Coronary artery (tissue), 2 donors: Measurements from ENCODE around the gene CAPN2.
A peak's percentile ranks its signal among the peaks of the same experiment; 100 is the strongest.

Experiments
- DNase-seq: peaks from one replicate; pipeline ENCODE4 v3.0.0-alpha.2; 2017; ENCODE audit warnings: low spot score
- H3K27ac ChIP-seq, 2 donors: fragments of 200-600 bp; sonication (generic); one replicate each; pipeline ENCODE4 v1.5.1; 2016 to 2019
- H3K4me3 ChIP-seq: fragments of 200-600 bp; sonication (generic); 2 replicates; pipeline ENCODE4 v1.5.1; 2016; ENCODE audit warnings: mild to moderate bottlenecking, moderate library complexity
- CTCF ChIP-seq: fragments of 200-600 bp; sonication (generic); IDR thresholded peaks from one replicate; pipeline ENCODE4 v1.5.1; 2019; ENCODE audit warnings: antibody characterized with exemption

Gene CAPN2

DNA sequence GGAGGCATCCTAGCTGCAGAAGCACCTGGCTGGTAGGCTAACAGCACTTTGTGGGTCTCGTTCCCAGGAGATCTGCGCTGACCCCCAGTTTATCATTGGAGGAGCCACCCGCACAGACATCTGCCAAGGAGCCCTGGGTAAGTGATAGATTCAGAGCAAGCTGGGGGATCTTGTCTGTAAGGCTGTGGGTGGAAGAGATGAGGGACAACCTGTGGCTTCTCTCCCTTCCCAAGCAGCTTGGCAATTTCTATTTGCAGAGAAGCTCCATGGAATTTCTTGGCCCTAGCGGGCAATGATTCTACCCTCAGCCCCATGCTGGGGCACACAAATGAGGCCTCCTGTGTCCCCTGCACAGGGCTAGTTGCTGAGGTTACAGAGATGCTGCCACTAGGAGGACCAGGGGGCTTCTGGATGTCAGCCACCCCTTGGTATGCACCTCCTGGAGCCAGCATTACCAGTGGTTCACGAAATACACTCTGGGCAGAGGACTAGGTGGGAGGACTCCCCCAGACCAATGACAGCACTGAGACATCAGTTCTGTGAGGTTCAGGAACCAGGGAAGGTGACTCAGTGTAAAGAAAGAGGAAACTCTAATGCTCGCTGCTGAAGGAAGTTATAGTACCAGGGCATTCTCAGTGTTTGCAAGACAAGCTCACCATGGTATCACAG, 5.5 kb downstream of the CAPN2 start:
- H3K27ac ChIP-seq: peak overlapping the region in 1 of 2 donors; percentile 70
- no peak for DNase-seq
- no peak overlapping the region for H3K4me3 ChIP-seq
- no peak for TF ChIP-seq CTCF

DNA sequence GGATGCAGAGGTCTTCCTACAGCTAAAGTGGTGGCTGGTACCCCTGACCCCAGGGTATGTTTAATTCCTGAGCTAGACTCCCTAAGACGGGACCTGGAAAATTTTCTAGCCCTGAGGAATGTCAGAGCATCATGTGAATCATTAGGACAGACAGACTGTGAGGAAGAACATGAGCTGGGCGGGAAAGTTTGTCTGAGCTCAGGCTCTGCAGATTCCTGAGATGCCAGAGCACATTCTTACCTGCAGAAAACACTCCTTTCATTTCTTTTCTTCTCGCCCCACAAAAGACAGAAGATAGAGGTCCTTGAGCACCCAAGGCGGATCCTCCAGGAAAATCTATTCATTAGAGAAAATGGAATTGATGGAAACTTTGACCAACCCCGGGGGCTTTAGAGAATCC, 6.5 kb downstream of the CAPN2 start:
- no peak for DNase-seq
- no peak overlapping the region for H3K27ac ChIP-seq
- TF ChIP-seq CTCF: no peak

DNA sequence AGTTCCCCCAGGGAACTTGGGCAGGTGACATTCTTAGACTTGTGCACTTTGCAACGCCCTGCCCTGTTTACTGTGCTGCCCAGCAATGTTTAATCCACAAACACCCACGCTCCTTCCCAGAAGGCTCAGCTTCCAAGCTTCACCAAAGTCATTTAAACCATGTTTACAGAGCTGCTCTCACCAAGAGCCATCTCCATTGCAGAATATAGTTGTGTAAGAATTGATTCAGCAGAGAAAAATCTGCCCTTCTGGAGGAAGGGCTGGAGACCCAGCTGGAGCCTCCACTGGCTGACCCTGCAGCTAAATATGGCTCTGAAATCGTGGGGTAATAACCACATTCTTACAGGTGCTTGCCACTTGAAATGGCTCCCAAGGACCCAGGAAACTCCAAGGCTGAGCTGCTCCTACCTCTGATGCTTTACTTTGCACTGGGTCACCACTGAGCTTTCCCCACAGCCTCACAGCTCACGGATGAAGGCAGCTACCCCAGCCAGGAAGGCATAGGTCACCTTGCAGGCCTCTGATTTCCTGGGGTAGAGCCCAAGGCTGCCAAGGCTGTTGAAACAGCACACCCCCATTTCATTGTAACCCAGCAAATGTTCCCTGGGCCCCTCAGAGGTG, 8.7 kb downstream of the CAPN2 start:
- no peak for TF ChIP-seq CTCF
- H3K27ac ChIP-seq: peak overlapping the region; percentile 4 to 77

More for the DNA sequence above, 6.5 kb downstream of the CAPN2 start:
- no peak overlapping the region for H3K4me3 ChIP-seq

GRCh38 chr1:223721658-223722607, 9.6 kb downstream of the CAPN2 start:
- TF ChIP-seq CTCF: no peak
- no peak for DNase-seq
- Histone ChIP-seq H3K4me3 (no peak overlapping the region), H3K27ac (peak overlapping the region; percentile 4 to 77)

More for the DNA sequence above, 8.7 kb downstream of the CAPN2 start:
- DNase-seq: no peak
- no peak overlapping the region for H3K4me3 ChIP-seq

- TF ChIP-seq CTCF: no peak
- no peak overlapping the region for H3K4me3 ChIP-seq
Observed at GRCh38 chr1:223723351-223723904, 11.1 kb downstream of the CAPN2 start.

DNA sequence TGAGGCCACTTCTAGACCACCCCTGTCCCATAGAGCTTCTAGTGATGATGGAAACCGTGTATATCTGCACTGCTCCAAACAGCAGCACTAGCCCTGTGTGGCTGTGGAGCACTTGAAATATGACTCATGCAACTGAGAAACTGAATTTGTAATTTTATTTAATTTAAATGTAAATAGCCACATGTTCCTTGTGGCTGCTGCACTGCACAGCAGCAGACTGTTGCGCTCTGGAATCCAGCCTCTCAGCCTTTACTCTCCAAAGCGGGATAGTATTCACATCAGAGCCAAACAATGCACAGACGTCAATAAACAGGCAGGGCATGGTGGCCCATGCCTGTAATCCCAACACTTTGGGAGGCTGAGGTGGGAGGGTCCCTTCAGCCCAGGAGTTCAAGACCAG, 12.0 kb downstream of the CAPN2 start:
- TF ChIP-seq CTCF: no peak
- DNase-seq: no peak
- H3K4me3 ChIP-seq: no peak overlapping the region
- no peak overlapping the region for H3K27ac ChIP-seq

More at GRCh38 chr1:223723351-223723904, 11.1 kb downstream of the CAPN2 start:
- no peak overlapping the region for H3K27ac ChIP-seq
- DNase-seq: no peak
